Measurements from ENCODE around the gene RAPGEF6.

Gene RAPGEF6

DNA sequence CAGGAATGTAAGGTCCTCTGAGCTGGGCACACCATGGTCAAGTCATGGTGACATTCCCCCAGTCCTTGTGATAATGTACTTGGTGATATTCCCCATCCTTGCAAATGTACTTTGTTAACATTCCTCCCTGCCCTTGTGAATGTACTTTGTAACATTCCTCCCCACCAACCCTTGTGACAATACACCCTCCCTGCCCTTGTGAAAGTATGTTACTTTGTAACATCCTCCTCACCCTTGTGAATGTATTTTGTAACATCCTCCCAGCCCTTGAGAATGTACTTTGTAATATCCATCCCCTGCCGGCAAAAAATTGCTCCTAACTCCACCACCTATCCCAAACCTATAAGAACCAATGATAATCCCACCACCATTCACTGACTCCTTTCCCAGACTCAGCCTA lies 53.3 kb downstream of the RAPGEF6 start:
- Histone ChIP-seq H3K36me3 (no peaks in the 10 kb centered on the region), H3K4me3 (ENCODE audit: low read depth, low read length) (no peak overlapping the region), H3K27me3 (ENCODE audit: insufficient read depth, low read depth, severe bottlenecking) (no peaks in the 10 kb centered on the region), H3K27ac (no peak overlapping the region), H3K9me3 (ENCODE audit: severe bottlenecking) (no peaks in the 10 kb centered on the region)
- DNase-seq = no peak
- TF ChIP-seq, protein P1, sequence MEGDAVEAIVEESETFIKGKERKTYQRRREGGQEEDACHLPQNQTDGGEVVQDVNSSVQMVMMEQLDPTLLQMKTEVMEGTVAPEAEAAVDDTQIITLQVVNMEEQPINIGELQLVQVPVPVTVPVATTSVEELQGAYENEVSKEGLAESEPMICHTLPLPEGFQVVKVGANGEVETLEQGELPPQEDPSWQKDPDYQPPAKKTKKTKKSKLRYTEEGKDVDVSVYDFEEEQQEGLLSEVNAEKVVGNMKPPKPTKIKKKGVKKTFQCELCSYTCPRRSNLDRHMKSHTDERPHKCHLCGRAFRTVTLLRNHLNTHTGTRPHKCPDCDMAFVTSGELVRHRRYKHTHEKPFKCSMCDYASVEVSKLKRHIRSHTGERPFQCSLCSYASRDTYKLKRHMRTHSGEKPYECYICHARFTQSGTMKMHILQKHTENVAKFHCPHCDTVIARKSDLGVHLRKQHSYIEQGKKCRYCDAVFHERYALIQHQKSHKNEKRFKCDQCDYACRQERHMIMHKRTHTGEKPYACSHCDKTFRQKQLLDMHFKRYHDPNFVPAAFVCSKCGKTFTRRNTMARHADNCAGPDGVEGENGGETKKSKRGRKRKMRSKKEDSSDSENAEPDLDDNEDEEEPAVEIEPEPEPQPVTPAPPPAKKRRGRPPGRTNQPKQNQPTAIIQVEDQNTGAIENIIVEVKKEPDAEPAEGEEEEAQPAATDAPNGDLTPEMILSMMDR (IDR thresholded peaks at IDR 0.05; ENCODE audit: low read depth, low read length) = no peak

DNA sequence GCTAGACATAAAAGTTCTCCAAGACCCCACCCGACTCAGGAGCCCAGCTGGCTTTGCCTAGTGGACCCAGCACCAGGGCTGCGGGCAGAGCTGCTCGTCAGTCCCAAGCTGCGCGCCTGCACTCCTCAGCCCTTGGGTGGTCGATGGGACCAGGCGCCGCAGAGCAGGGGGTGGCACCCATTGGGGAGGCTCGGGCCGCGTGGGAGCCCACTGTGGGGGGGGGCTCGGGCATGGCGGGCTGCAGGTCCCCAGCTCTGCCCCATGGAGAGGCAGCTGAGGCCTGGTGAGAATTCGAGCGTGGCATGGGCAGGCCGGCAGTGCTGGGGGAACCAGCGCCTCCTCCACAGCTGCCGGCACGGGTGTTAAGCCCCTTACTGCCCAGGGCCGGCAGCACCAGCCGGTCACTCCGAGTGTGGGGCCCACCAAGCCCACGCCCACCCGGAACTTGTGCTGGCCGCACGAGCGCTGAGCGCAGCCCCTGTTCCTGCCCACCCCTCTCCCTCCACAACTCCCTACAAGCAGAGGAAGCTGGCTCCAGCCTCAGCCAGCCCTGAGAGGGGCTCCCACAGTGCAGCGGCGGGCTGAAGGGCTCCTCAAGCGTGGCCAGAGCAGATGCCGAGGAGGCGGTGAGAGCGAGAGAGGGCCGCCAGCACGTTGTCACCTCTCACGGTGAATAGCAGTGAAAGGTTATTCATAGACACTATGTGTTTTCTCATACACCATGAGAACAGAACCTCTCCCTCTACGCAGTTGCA lies 54.9 kb downstream of the RAPGEF6 start:
- no peaks in the 10 kb centered on the region for H3K36me3 ChIP-seq
- H3K9me3 ChIP-seq (ENCODE audit: severe bottlenecking) = no peaks in the 10 kb centered on the region
- no peak for DNase-seq
- H3K27ac ChIP-seq = no peak overlapping the region
- H3K27me3 ChIP-seq (ENCODE audit: insufficient read depth, low read depth, severe bottlenecking) = no peaks in the 10 kb centered on the region
- no peak overlapping the region for H3K4me3 ChIP-seq (ENCODE audit: low read depth, low read length)
- TF ChIP-seq, protein P1 (IDR thresholded peaks at IDR 0.05; ENCODE audit: low read depth, low read length) = no peak

DNA sequence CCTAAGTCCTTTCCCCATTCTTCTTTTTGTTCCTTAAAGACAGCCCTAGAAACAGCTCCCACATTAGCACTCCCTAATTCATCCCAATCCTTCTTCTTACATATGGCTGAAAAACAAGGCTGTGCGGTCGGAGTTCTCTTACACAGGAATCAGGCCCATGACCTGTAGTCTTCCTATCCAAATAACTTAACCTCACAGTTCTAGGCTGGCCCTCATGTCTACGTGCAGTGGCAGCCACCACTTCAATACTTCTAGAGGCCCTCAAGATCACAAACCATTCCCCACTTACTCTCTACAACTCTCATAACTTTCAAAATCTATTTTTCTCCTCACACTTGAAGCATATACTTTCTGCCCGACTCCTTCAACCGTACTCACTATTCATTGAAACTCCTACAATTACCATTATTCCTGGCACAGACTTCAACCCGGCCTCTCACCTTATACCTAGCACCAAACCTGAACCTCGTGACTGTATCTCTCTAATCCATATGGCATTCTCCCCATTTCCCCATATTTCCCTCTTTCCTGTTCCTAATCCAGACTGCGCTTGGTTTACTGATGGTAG lies 59.3 kb downstream of the RAPGEF6 start:
- no peak for DNase-seq
- Histone ChIP-seq H3K9me3 (ENCODE audit: severe bottlenecking) (no peaks in the 10 kb centered on the region), H3K27me3 (ENCODE audit: insufficient read depth, low read depth, severe bottlenecking) (no peaks in the 10 kb centered on the region), H3K27ac (no peak overlapping the region), H3K36me3 (no peaks in the 10 kb centered on the region), H3K4me3 (ENCODE audit: low read depth, low read length) (no peak overlapping the region)
- TF ChIP-seq, protein P1 (IDR thresholded peaks at IDR 0.05; ENCODE audit: low read depth, low read length) = no peak

DNA sequence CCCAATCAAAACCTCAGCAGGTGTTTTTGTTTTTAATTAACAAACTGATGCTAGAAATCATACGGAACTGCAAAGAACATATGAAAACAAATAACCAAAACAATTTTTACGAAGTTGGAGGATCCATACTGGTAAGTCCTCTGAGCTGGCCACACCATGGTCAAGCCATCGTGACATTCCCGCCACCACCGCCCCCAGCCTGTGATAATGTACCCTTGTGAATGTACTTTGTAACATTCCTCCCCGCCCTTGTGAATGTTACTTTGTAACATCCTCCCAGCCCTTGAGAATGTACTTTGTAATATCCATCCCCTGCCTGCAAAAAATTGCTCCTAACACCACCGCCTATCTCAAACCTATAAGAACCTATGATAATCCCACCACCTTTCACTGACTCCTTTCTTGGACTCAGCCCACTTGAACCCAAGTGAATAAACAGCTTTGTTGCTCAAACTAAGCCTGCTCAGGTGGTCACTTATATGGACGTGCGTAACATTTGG lies 63.3 kb downstream of the RAPGEF6 start:
- Histone ChIP-seq H3K36me3 (no peaks in the 10 kb centered on the region), H3K9me3 (ENCODE audit: severe bottlenecking) (no peaks in the 10 kb centered on the region), H3K27me3 (ENCODE audit: insufficient read depth, low read depth, severe bottlenecking) (no peaks in the 10 kb centered on the region)

DNA sequence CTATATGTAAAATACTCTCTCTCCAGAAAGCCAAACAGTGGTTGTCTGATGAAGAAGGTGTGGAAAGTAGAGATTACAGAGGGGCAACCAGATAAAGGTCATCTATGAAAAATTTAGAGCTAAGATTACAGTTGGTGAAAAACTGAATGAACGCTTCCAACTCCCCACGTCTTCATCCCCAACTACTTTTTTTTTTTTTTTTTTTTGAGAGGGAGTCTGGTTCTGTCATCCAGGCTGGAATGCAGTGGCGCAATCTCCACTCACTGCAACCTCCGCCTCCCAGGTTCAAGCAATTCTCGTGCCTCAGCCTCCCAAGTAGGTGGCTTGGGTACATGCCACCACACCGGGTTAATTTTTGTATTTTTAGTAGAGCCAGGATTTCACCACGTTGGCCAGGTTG lies 64.3 kb downstream of the RAPGEF6 start:
- no peak overlapping the region for H3K27ac ChIP-seq
- no peaks in the 10 kb centered on the region for H3K36me3 ChIP-seq
- no peak for DNase-seq
- no peaks in the 10 kb centered on the region for H3K27me3 ChIP-seq (ENCODE audit: insufficient read depth, low read depth, severe bottlenecking)
- no peak overlapping the region for H3K4me3 ChIP-seq (ENCODE audit: low read depth, low read length)
- TF ChIP-seq, protein P1 (IDR thresholded peaks at IDR 0.05; ENCODE audit: low read depth, low read length) = no peak
- H3K9me3 ChIP-seq (ENCODE audit: severe bottlenecking) = no peaks in the 10 kb centered on the region

More for the DNA sequence above, 63.3 kb downstream of the RAPGEF6 start:
- DNase-seq = no peak
- H3K27ac ChIP-seq = no peak overlapping the region
- TF ChIP-seq, protein P1 (IDR thresholded peaks at IDR 0.05; ENCODE audit: low read depth, low read length) = no peak
- no peak overlapping the region for H3K4me3 ChIP-seq (ENCODE audit: low read depth, low read length)

Measured in WERI-Rb-1 (cell line).